ENCODE data around the gene ST6GALNAC6. TPM values are rescaled to one million over a fixed set of nuclear protein-coding genes. Genes with fewer than 3 reads are reported as not detected.

The ST6GALNAC6 gene
- polyA plus RNA-seq, 3 donors, result 8.2 to 14.4 (median 12.0) TPM

DNA sequence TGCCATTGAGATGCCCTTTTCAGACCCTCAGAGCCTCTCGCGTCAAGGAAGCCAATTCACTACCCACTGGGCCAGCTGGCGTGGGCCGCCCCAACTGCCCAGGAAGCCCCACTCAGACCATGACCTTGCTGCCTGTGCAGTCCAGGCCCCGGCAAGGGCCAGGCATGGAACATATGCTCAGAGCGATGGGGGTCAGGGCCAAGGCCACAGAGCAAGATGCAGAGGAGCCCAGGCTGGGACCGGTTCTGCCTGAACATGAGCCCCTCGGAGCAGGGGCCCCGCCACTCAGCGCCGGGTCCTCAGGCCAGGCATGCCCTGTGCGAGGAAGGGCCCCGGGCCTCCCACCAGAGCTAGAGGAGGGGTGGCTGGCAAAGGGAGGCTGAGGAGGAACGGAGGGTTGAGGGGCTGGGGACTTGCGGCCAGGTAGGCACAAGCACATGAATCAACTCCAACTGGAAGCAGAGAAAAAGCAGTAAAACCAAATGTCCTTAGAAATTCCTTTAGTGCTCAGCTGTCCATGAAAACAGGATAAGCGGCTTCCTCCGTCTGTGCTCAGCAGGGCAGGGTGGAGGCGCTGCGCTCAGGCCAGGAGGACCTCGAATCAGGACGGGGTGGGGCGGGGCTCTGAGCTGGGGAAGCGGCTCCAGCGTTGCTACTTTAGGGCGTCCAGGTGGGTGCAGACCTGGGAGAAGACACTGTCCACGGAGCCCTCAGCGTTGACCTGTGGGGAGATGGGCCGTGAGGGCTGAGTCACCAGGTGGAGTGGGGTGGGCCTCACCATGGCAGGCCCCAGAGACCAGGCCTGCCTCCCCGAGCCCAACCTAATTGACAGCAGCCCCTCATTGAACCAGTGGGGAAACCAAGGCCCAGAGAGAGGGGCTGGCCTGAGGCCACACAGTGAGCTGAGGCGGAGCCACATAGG is 31.8 kb downstream of the ST6GALNAC6 start:
- H3K4me1 ChIP-seq (ENCODE audit: control insufficient read depth in 1 of 2, insufficient read depth in 2 of 2, low read length in 2 of 2), result peaks cover 29 to 30% of the 10 kb centered on the region in 2 donors
- H3K27me3 ChIP-seq (ENCODE audit: control insufficient read depth in 2 of 2, insufficient read depth in 2 of 2, low read length in 2 of 2), result no peaks in the 10 kb centered on the region
- H4K20me1 ChIP-seq (ENCODE audit: insufficient read depth, low read length), result no peaks in the 10 kb centered on the region
- TF ChIP-seq, protein P1, sequence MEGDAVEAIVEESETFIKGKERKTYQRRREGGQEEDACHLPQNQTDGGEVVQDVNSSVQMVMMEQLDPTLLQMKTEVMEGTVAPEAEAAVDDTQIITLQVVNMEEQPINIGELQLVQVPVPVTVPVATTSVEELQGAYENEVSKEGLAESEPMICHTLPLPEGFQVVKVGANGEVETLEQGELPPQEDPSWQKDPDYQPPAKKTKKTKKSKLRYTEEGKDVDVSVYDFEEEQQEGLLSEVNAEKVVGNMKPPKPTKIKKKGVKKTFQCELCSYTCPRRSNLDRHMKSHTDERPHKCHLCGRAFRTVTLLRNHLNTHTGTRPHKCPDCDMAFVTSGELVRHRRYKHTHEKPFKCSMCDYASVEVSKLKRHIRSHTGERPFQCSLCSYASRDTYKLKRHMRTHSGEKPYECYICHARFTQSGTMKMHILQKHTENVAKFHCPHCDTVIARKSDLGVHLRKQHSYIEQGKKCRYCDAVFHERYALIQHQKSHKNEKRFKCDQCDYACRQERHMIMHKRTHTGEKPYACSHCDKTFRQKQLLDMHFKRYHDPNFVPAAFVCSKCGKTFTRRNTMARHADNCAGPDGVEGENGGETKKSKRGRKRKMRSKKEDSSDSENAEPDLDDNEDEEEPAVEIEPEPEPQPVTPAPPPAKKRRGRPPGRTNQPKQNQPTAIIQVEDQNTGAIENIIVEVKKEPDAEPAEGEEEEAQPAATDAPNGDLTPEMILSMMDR (IDR thresholded peaks at IDR 0.05), result no peak
- no peaks in the 10 kb centered on the region for H3K9me3 ChIP-seq (replicated peaks in 1 of 2; ENCODE audit: control insufficient read depth in 1 of 2, insufficient read depth in 1 of 2, low read length in 2 of 2)
- H3K4me2 ChIP-seq (replicated peaks; ENCODE audit: extremely low read depth, low read length, poor library complexity, severe bottlenecking), result no peak overlapping the region
- H3K36me3 Mint-ChIP-seq, result peaks cover 0 to 3% of the 10 kb centered on the region in 2 donors
- H3K36me3 ChIP-seq (replicated peaks in 1 of 2; ENCODE audit: control insufficient read depth in 1 of 2, insufficient read depth in 2 of 2, low read length in 2 of 2), result no peaks in the 10 kb centered on the region
- no peak overlapping the region for H3K4me3 Mint-ChIP-seq
- no peak overlapping the region for H2AFZ ChIP-seq (ENCODE audit: insufficient read depth, low read depth, low read length, poor library complexity, severe bottlenecking)
- intact Hi-C loops (cut with micrococcal nuclease), result loop anchor here (5.0 kb wide), 3 partner anchors 65 to 130 kb away; partner anchors contain the start of genes CDK9 (in 1 of the 2), FPGS (in 1 of the 2) and TOR2A (in 1 of the 2)
- no peak overlapping the region for H3K27ac ChIP-seq (ENCODE audit: low read depth in 1 of 2, low read length in 2 of 2)
- H3K4me3 ChIP-seq (replicated peaks in 1 of 3; ENCODE audit: low read depth in 2 of 3, low read length in 3 of 3), result no peak overlapping the region
- peaks cover 0 to 2% (median 2%) of the 10 kb centered on the region in 3 donors for H3K27me3 Mint-ChIP-seq (ENCODE audit: low read depth in 3 of 3)
- H3K79me2 ChIP-seq (ENCODE audit: insufficient read depth, low read length), result no peaks in the 10 kb centered on the region
- no peak for DNase-seq
- H3K9me3 Mint-ChIP-seq, result peaks cover 0 to 3% (median 0%) of the 10 kb centered on the region in 7 donors
- peak overlapping the region in 3 of 7 donors; percentile 43 to 54 (median 46) for H3K27ac Mint-ChIP-seq
- no peak overlapping the region for H3K9ac ChIP-seq (ENCODE audit: insufficient read depth, low read length, poor library complexity, severe bottlenecking)
- 94% methylated on average over 17 of the region's 30 CpGs for WGBS (ENCODE audit: insufficient coverage)
- H3K4me1 Mint-ChIP-seq, result peaks cover 32% of the 10 kb centered on the region

- TF ChIP-seq, protein P1 (IDR thresholded peaks at IDR 0.05), result no peak
- H4K20me1 ChIP-seq (ENCODE audit: insufficient read depth, low read length), result no peaks in the 10 kb centered on the region
- no peak overlapping the region for H3K4me3 Mint-ChIP-seq
- H3K4me1 ChIP-seq (ENCODE audit: control insufficient read depth in 1 of 2, insufficient read depth in 2 of 2, low read length in 2 of 2), result peaks cover 39 to 40% of the 10 kb centered on the region in 2 donors
- peaks cover 43% of the 10 kb centered on the region for H3K4me1 Mint-ChIP-seq
- no peaks in the 10 kb centered on the region for H3K27me3 ChIP-seq (ENCODE audit: control insufficient read depth in 2 of 2, insufficient read depth in 2 of 2, low read length in 2 of 2)
- no peak overlapping the region for H3K4me2 ChIP-seq (replicated peaks; ENCODE audit: extremely low read depth, low read length, poor library complexity, severe bottlenecking)
- no peak overlapping the region for H3K27ac ChIP-seq (ENCODE audit: low read depth in 1 of 2, low read length in 2 of 2)
- H3K79me2 ChIP-seq (ENCODE audit: insufficient read depth, low read length), result no peaks in the 10 kb centered on the region
- DNase-seq, result no peak
- H3K27me3 Mint-ChIP-seq (ENCODE audit: low read depth in 3 of 3), result peaks cover 0 to 2% (median 2%) of the 10 kb centered on the region in 3 donors
- no peak overlapping the region for H2AFZ ChIP-seq (ENCODE audit: insufficient read depth, low read depth, low read length, poor library complexity, severe bottlenecking)
- peaks cover 0 to 3% of the 10 kb centered on the region in 2 donors for H3K36me3 Mint-ChIP-seq
- H3K36me3 ChIP-seq (replicated peaks in 1 of 2; ENCODE audit: control insufficient read depth in 1 of 2, insufficient read depth in 2 of 2, low read length in 2 of 2), result no peaks in the 10 kb centered on the region
- H3K27ac Mint-ChIP-seq, result peak overlapping the region in 1 of 7 donors; percentile 73
- 99% methylated on average over 11 of the region's 13 CpGs for WGBS (ENCODE audit: insufficient coverage)
- intact Hi-C loops (cut with micrococcal nuclease), result loop anchor here (5.0 kb wide), 3 partner anchors 64 to 129 kb away; partner anchors contain the start of genes CDK9 (in 1 of the 2), FPGS (in 1 of the 2) and TOR2A (in 1 of the 2)
- no peaks in the 10 kb centered on the region for H3K9me3 ChIP-seq (replicated peaks in 1 of 2; ENCODE audit: control insufficient read depth in 1 of 2, insufficient read depth in 1 of 2, low read length in 2 of 2)
- no peak overlapping the region for H3K4me3 ChIP-seq (replicated peaks in 1 of 3; ENCODE audit: low read depth in 2 of 3, low read length in 3 of 3)
- peaks cover 0 to 3% (median 0%) of the 10 kb centered on the region in 7 donors for H3K9me3 Mint-ChIP-seq
- no peak overlapping the region for H3K9ac ChIP-seq (ENCODE audit: insufficient read depth, low read length, poor library complexity, severe bottlenecking)
These were observed 32.9 kb downstream of the ST6GALNAC6 start for GRCh38 chr9:127866535-127866934.
